Lower leg skin (tissue), 3 donors: ENCODE results near the gene PPM1M.

Experiments used
- POLR2A ChIP-seq, 2 donors: fragments of 450-650 bp; IDR thresholded peaks; one replicate each; pipeline ENCODE4 v1.6.1; 2016 to 2017; ENCODE audit warnings: antibody characterized with exemption in 2 of 2, mild to moderate bottlenecking in 1 of 2, moderate library complexity in 1 of 2
- TF ChIP-seq, protein P1 (sequence below), 3 donors: fragments of 450-650 bp; IDR thresholded peaks; one replicate each; pipeline ENCODE4 v1.5.1; 2016; ENCODE audit warnings: antibody characterized with exemption in 3 of 3, mild to moderate bottlenecking in 3 of 3, moderate library complexity in 2 of 3

- no peak for TF ChIP-seq POLR2A (IDR thresholded peaks at IDR 0.05)
- TF ChIP-seq, protein P1, sequence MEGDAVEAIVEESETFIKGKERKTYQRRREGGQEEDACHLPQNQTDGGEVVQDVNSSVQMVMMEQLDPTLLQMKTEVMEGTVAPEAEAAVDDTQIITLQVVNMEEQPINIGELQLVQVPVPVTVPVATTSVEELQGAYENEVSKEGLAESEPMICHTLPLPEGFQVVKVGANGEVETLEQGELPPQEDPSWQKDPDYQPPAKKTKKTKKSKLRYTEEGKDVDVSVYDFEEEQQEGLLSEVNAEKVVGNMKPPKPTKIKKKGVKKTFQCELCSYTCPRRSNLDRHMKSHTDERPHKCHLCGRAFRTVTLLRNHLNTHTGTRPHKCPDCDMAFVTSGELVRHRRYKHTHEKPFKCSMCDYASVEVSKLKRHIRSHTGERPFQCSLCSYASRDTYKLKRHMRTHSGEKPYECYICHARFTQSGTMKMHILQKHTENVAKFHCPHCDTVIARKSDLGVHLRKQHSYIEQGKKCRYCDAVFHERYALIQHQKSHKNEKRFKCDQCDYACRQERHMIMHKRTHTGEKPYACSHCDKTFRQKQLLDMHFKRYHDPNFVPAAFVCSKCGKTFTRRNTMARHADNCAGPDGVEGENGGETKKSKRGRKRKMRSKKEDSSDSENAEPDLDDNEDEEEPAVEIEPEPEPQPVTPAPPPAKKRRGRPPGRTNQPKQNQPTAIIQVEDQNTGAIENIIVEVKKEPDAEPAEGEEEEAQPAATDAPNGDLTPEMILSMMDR (IDR thresholded peaks at IDR 0.05), result peak in 1 of 3 donors; percentile 49
Observed at GRCh38 chr3:52220380-52221026, 25.1 kb upstream of the PPM1M start.
